SK-N-SH treated with all-trans-retinoic acid at 6 μM for 48 hours (cell line): ENCODE data around the gene PON3.
A peak's percentile ranks its signal among the peaks of the same experiment; 100 is the strongest.

Experiments used
- ATAC-seq: fragments of 200-7000 bp; cut with Tn5 transposase; 3 replicates; pipeline ENCODE4 v1.9.1; 2020; ENCODE audit warnings: mild to moderate bottlenecking, moderate library complexity
- BACH2 ChIP-seq: fragments of 250-450 bp; sonication (Bioruptor Pico); IDR thresholded peaks from 2 replicates; pipeline ENCODE4 v1.9.0; 2021; ENCODE audit warnings: mild to moderate bottlenecking, borderline replicate concordance
- CSDC2 ChIP-seq: fragments of 250-450 bp; sonication (Bioruptor Pico); IDR thresholded peaks from 2 replicates; pipeline ENCODE4 v1.5.0; 2020; ENCODE audit warnings: mild to moderate bottlenecking, moderate library complexity
- ESRRG ChIP-seq: fragments of 250-450 bp; sonication (Bioruptor Pico); IDR thresholded peaks from 2 replicates; pipeline ENCODE4 v1.6.1; 2021; ENCODE audit warnings: mild to moderate bottlenecking
- GLIS3 ChIP-seq: fragments of 250-450 bp; sonication (Bioruptor Pico); IDR thresholded peaks from 2 replicates; pipeline ENCODE4 v1.5.0; 2020; ENCODE audit warnings: mild to moderate bottlenecking, moderate library complexity
- ISL1 ChIP-seq: fragments of 250-450 bp; sonication (Bioruptor Pico); IDR thresholded peaks from 2 replicates; pipeline ENCODE4 v2.1.2; 2022; ENCODE audit warnings: mild to moderate bottlenecking, moderate library complexity
- OSR1 ChIP-seq: fragments of 250-450 bp; sonication (Bioruptor Pico); IDR thresholded peaks from 2 replicates; pipeline ENCODE4 v1.8.0; 2022; ENCODE audit warnings: moderate library complexity, mild to moderate bottlenecking, inconsistent platforms
- PPARA ChIP-seq: fragments of 250-450 bp; sonication (Bioruptor Pico); IDR thresholded peaks from 2 replicates; pipeline ENCODE4 v1.5.0; 2020; ENCODE audit warnings: mild to moderate bottlenecking, borderline replicate concordance
- RARB ChIP-seq: fragments of 250-450 bp; sonication (Bioruptor Pico); IDR thresholded peaks from 2 replicates; pipeline ENCODE4 v1.8.0; 2021; ENCODE audit warnings: mild to moderate bottlenecking, moderate library complexity
- SNAI2 ChIP-seq: fragments of 250-450 bp; sonication (Bioruptor Pico); IDR thresholded peaks from 2 replicates; pipeline ENCODE4 v1.5.0; 2020; ENCODE audit warnings: mild to moderate bottlenecking, moderate library complexity
- TOX ChIP-seq: fragments of 250-450 bp; sonication (Bioruptor Pico); IDR thresholded peaks from 2 replicates; pipeline ENCODE4 v1.8.0; 2021; ENCODE audit warnings: mild to moderate bottlenecking, moderate library complexity, borderline replicate concordance
- ZC3H10 ChIP-seq: fragments of 250-450 bp; sonication (Bioruptor Pico); IDR thresholded peaks from 2 replicates; pipeline ENCODE4 v1.5.1; 2021; ENCODE audit warnings: mild to moderate bottlenecking, moderate library complexity
- ZFP3 ChIP-seq: fragments of 250-450 bp; sonication (Bioruptor Pico); IDR thresholded peaks from 2 replicates; pipeline ENCODE4 v1.5.0; 2020; ENCODE audit warnings: mild to moderate bottlenecking, moderate library complexity
- ZFP30 ChIP-seq: fragments of 450-650 bp; formaldehyde crosslinking; IDR thresholded peaks from 2 replicates; pipeline ENCODE4 v1.5.0; 2022; ENCODE audit warnings: mild to moderate bottlenecking, moderate library complexity
- ZNF70 ChIP-seq: fragments of 450-650 bp; formaldehyde crosslinking; IDR thresholded peaks from 2 replicates; pipeline ENCODE4 v1.5.0; 2020; ENCODE audit warnings: mild to moderate bottlenecking, moderate library complexity
- ZNF8 ChIP-seq: fragments of 450-650 bp; formaldehyde crosslinking; IDR thresholded peaks from 2 replicates; pipeline ENCODE4 v1.5.0; 2020; ENCODE audit warnings: mild to moderate bottlenecking, moderate library complexity
- TF ChIP-seq, protein P1 (sequence below): fragments of 250-450 bp; sonication (Bioruptor Pico); IDR thresholded peaks from 2 replicates; pipeline ENCODE4 v1.5.0; 2020; ENCODE audit warnings: mild to moderate bottlenecking, moderate library complexity
- TF ChIP-seq, protein P2 (sequence below): fragments of 250-450 bp; sonication (Bioruptor Pico); IDR thresholded peaks from 2 replicates; pipeline ENCODE4 v1.8.0; 2021; ENCODE audit warnings: low read depth, mild to moderate bottlenecking, moderate library complexity, borderline replicate concordance
- TF ChIP-seq, protein P3 (sequence below): fragments of 250-450 bp; sonication (Bioruptor Pico); IDR thresholded peaks from 2 replicates; pipeline ENCODE4 v1.5.1; 2021; ENCODE audit warnings: mild to moderate bottlenecking, moderate library complexity
- TF ChIP-seq, protein P4 (sequence below): fragments of 250-450 bp; sonication (Bioruptor Pico); IDR thresholded peaks from 2 replicates; pipeline ENCODE4 v1.5.1; 2020; ENCODE audit warnings: low read depth, mild to moderate bottlenecking, moderate library complexity
- TF ChIP-seq, protein P5 (sequence below): fragments of 250-450 bp; sonication (Bioruptor Pico); IDR thresholded peaks from 2 replicates; pipeline ENCODE4 v1.8.0; 2020; ENCODE audit warnings: mild to moderate bottlenecking, moderate library complexity, borderline replicate concordance

Gene PON3

DNA sequence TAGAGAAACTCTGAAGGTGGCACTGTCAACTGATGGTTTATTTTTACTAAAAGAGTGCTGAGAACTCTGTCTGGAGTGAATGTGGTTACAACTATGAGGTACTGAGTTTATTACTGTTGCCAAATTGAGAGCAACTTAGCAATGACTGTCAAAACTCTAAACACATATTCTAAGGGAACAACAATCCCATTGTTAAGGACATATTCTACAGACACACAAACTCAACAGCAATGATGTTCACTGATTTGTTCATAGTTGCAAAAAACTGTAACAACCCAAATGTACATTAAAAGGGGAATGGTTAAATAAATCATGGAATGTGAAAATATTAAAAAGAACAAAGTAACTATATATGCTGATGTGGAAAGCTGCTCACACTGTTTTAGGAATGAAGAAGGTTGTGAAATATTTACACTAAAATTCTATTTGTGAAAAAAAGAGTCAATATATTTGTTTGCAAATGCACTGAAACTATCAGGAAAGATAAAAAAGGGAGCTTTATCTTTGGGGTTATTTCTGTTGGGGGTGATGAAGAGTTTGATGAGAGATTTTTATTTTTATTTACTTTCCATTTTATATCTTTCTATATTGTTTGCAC lies 25.8 kb upstream of the PON3 start:
- ATAC-seq: peak; percentile 50
- TF ChIP-seq, protein P1, sequence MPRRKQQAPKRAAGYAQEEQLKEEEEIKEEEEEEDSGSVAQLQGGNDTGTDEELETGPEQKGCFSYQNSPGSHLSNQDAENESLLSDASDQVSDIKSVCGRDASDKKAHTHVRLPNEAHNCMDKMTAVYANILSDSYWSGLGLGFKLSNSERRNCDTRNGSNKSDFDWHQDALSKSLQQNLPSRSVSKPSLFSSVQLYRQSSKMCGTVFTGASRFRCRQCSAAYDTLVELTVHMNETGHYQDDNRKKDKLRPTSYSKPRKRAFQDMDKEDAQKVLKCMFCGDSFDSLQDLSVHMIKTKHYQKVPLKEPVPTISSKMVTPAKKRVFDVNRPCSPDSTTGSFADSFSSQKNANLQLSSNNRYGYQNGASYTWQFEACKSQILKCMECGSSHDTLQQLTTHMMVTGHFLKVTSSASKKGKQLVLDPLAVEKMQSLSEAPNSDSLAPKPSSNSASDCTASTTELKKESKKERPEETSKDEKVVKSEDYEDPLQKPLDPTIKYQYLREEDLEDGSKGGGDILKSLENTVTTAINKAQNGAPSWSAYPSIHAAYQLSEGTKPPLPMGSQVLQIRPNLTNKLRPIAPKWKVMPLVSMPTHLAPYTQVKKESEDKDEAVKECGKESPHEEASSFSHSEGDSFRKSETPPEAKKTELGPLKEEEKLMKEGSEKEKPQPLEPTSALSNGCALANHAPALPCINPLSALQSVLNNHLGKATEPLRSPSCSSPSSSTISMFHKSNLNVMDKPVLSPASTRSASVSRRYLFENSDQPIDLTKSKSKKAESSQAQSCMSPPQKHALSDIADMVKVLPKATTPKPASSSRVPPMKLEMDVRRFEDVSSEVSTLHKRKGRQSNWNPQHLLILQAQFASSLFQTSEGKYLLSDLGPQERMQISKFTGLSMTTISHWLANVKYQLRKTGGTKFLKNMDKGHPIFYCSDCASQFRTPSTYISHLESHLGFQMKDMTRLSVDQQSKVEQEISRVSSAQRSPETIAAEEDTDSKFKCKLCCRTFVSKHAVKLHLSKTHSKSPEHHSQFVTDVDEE: no peak
- TF ChIP-seq ZNF8 (no peak), SNAI2 (no peak), BACH2 (CRISPR knock-in tag) (no peak), ZNF70 (CRISPR knock-in tag) (no peak), OSR1 (CRISPR knock-in tag) (no peak), RARB (CRISPR knock-in tag) (no peak), GLIS3 (no peak), ZFP3 (CRISPR knock-in tag) (no peak), ISL1 (CRISPR knock-in tag) (no peak)
- TF ChIP-seq, protein P2, sequence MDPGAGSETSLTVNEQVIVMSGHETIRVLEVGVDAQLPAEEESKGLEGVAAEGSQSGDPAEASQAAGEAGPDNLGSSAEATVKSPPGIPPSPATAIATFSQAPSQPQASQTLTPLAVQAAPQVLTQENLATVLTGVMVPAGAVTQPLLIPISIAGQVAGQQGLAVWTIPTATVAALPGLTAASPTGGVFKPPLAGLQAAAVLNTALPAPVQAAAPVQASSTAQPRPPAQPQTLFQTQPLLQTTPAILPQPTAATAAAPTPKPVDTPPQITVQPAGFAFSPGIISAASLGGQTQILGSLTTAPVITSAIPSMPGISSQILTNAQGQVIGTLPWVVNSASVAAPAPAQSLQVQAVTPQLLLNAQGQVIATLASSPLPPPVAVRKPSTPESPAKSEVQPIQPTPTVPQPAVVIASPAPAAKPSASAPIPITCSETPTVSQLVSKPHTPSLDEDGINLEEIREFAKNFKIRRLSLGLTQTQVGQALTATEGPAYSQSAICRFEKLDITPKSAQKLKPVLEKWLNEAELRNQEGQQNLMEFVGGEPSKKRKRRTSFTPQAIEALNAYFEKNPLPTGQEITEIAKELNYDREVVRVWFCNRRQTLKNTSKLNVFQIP: no peak
- TF ChIP-seq, protein P3, sequence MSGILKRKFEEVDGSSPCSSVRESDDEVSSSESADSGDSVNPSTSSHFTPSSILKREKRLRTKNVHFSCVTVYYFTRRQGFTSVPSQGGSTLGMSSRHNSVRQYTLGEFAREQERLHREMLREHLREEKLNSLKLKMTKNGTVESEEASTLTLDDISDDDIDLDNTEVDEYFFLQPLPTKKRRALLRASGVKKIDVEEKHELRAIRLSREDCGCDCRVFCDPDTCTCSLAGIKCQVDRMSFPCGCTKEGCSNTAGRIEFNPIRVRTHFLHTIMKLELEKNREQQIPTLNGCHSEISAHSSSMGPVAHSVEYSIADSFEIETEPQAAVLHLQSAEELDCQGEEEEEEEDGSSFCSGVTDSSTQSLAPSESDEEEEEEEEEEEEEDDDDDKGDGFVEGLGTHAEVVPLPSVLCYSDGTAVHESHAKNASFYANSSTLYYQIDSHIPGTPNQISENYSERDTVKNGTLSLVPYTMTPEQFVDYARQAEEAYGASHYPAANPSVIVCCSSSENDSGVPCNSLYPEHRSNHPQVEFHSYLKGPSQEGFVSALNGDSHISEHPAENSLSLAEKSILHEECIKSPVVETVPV (CRISPR knock-in tag): no peak
- TF ChIP-seq, protein P4, sequence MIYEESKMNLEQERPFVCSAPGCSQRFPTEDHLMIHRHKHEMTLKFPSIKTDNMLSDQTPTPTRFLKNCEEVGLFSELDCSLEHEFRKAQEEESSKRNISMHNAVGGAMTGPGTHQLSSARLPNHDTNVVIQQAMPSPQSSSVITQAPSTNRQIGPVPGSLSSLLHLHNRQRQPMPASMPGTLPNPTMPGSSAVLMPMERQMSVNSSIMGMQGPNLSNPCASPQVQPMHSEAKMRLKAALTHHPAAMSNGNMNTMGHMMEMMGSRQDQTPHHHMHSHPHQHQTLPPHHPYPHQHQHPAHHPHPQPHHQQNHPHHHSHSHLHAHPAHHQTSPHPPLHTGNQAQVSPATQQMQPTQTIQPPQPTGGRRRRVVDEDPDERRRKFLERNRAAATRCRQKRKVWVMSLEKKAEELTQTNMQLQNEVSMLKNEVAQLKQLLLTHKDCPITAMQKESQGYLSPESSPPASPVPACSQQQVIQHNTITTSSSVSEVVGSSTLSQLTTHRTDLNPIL: no peak

DNA sequence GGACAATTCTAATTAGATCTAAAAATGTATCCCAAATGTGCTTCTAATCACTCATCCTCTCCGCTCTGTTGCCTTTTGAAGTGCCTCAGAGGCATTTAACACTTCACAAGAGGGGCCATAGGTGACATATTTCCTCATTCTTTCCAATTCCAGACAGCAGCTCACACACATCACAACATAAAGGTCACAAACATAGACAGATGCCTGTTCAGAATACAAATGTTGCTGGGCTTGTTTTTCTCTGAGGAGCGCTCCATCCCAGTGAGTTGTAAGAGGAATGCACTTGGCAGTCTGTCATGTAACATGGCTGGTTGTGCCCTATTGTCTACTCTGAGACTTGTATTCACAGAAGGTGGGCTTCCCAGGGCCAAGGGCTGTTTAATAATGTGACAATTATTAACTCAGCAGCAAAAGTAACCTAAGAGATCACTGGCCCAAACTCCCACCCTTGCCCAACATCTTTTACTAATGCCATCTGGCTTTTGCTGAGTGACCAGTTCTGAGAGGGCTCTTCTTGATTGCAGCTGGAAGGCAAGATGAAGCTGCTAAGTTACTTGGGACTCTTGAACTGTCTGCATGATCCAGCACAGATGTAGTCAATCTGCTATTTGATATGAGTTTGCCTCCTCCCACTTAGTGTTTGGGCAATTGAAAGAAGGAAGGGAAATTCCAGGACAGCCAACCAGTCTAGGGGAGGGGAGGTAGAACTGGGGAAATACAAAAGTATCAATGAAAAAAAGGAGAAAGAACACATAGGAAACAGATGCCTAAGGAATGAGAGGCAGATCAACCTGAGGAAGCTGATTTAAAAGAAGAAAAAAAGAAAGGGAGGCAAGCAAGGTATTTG lies 25.0 kb upstream of the PON3 start:
- peak; percentile 95 for ATAC-seq
- no peak for TF ChIP-seq ZC3H10
- TF ChIP-seq, protein P5, sequence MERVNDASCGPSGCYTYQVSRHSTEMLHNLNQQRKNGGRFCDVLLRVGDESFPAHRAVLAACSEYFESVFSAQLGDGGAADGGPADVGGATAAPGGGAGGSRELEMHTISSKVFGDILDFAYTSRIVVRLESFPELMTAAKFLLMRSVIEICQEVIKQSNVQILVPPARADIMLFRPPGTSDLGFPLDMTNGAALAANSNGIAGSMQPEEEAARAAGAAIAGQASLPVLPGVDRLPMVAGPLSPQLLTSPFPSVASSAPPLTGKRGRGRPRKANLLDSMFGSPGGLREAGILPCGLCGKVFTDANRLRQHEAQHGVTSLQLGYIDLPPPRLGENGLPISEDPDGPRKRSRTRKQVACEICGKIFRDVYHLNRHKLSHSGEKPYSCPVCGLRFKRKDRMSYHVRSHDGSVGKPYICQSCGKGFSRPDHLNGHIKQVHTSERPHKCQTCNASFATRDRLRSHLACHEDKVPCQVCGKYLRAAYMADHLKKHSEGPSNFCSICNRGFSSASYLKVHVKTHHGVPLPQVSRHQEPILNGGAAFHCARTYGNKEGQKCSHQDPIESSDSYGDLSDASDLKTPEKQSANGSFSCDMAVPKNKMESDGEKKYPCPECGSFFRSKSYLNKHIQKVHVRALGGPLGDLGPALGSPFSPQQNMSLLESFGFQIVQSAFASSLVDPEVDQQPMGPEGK (CRISPR knock-in tag): no peak
- no peak for TF ChIP-seq ZNF70 (CRISPR knock-in tag)
- no peak for TF ChIP-seq PPARA (CRISPR knock-in tag)
- peak; percentile 50; the same call in 1 of the 2 replicates for TF ChIP-seq TOX (CRISPR knock-in tag)
- peak; percentile 29; the same call in 1 of the 2 replicates for TF ChIP-seq RARB (CRISPR knock-in tag)
- no peak for TF ChIP-seq ESRRG (CRISPR knock-in tag)
- TF ChIP-seq SNAI2: no peak

DNA sequence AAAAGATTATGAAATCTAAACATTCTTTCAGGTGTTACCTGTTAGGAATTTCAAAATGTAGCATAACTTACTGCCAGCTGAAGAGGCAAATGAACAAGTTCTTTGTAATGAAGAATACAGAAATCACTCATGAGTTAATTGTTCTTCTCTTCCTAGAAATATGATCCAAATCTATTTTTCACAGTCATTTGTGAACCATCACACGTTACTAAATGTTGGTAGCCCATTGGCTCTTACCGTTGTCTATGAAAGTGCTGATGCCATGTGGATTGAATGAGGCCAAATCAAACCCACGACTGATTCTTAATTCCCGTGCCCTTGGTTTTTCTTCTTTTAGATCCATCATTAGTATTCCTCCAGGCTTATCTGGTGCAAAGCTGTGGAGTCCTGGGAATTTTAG lies 15.9 kb upstream of the PON3 start:
- ATAC-seq: no peak
- no peak for TF ChIP-seq ZFP3 (CRISPR knock-in tag)
- no peak for TF ChIP-seq PPARA (CRISPR knock-in tag)
- TF ChIP-seq, protein P4: no peak
- no peak for TF ChIP-seq TOX (CRISPR knock-in tag)
- TF ChIP-seq OSR1 (CRISPR knock-in tag): no peak
- TF ChIP-seq, protein P5 (CRISPR knock-in tag): no peak
- TF ChIP-seq ESRRG (CRISPR knock-in tag): no peak
- TF ChIP-seq ZC3H10: no peak
- no peak for TF ChIP-seq CSDC2
- TF ChIP-seq ZFP30 (CRISPR knock-in tag): no peak
- TF ChIP-seq, protein P2: no peak
- no peak for TF ChIP-seq GLIS3
